HL-60 (cell line): ENCODE results near the gene TBC1D1.

Experiments used
- DNase-seq, 2 experiments: peaks; one replicate each; pipeline ENCODE4 v3.0.0-alpha.2; 2010 to 2020; ENCODE audit warnings: low read depth in 1 of 2, low spot score in 1 of 2
- H3K27ac ChIP-seq: fragments of 250-450 bp; sonication (Bioruptor Pico); replicated peaks from 2 replicates; pipeline ENCODE4 v1.5.1; 2020; ENCODE audit warnings: mild to moderate bottlenecking, moderate library complexity
- H3K27me3 ChIP-seq: fragments of 250-450 bp; sonication (Bioruptor Pico); 2 replicates; pipeline ENCODE4 v1.5.1; 2021; ENCODE audit warnings: mild to moderate bottlenecking, moderate library complexity; ENCODE audit not compliant: insufficient read depth, poor library complexity, severe bottlenecking
- H3K4me3 ChIP-seq: replicated peaks from 2 replicates; pipeline ENCODE4 v1.5.1; 2011; ENCODE audit warnings: mild to moderate bottlenecking, control low read depth, low read length; ENCODE audit not compliant: insufficient read depth
- GABPA ChIP-seq: IDR thresholded peaks from 2 replicates; pipeline ENCODE4 v1.6.1; 2012; ENCODE audit warnings: low read depth
- POLR2AphosphoS5 ChIP-seq: IDR thresholded peaks from 2 replicates; pipeline ENCODE4 v1.6.1; 2012; ENCODE audit warnings: low read depth
- SPI1 ChIP-seq: IDR thresholded peaks from 2 replicates; pipeline ENCODE4 v1.6.1; 2012; ENCODE audit warnings: low read depth, mild to moderate bottlenecking, borderline replicate concordance
- TF ChIP-seq, protein P1 (sequence below): IDR thresholded peaks from 2 replicates; pipeline ENCODE4 v1.6.1; 2012; ENCODE audit warnings: low read depth; ENCODE audit not compliant: insufficient replicate concordance
- TF ChIP-seq, protein P2 (sequence below): IDR thresholded peaks from one replicate; pipeline ENCODE4 v1.5.1; 2011; ENCODE audit warnings: low read length, control low read depth, inconsistent platforms; ENCODE audit not compliant: insufficient read depth

The TBC1D1 gene

DNA sequence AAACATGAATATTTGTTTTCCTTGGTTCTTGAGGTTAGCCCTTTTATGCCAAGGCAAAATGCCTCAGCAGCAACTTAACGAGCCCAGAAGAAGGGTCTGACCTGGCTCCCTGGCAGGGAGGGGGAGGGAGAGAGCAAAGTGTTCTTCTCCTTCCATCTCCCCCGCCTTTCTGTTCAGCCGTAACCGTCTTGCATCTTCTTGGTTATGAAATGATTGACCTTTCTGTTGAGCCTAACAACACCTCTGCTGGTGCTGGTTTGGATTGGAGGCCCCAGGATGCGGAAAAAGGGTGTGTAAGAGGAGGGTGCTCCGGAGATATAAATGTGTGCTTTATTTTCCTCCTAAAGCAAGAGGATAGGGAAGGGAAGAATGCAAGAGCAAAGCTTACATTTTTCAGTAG lies 114.0 kb downstream of the TBC1D1 start:
- TF ChIP-seq, protein P1, sequence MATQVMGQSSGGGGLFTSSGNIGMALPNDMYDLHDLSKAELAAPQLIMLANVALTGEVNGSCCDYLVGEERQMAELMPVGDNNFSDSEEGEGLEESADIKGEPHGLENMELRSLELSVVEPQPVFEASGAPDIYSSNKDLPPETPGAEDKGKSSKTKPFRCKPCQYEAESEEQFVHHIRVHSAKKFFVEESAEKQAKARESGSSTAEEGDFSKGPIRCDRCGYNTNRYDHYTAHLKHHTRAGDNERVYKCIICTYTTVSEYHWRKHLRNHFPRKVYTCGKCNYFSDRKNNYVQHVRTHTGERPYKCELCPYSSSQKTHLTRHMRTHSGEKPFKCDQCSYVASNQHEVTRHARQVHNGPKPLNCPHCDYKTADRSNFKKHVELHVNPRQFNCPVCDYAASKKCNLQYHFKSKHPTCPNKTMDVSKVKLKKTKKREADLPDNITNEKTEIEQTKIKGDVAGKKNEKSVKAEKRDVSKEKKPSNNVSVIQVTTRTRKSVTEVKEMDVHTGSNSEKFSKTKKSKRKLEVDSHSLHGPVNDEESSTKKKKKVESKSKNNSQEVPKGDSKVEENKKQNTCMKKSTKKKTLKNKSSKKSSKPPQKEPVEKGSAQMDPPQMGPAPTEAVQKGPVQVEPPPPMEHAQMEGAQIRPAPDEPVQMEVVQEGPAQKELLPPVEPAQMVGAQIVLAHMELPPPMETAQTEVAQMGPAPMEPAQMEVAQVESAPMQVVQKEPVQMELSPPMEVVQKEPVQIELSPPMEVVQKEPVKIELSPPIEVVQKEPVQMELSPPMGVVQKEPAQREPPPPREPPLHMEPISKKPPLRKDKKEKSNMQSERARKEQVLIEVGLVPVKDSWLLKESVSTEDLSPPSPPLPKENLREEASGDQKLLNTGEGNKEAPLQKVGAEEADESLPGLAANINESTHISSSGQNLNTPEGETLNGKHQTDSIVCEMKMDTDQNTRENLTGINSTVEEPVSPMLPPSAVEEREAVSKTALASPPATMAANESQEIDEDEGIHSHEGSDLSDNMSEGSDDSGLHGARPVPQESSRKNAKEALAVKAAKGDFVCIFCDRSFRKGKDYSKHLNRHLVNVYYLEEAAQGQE: no peak
- TF ChIP-seq, protein P2, sequence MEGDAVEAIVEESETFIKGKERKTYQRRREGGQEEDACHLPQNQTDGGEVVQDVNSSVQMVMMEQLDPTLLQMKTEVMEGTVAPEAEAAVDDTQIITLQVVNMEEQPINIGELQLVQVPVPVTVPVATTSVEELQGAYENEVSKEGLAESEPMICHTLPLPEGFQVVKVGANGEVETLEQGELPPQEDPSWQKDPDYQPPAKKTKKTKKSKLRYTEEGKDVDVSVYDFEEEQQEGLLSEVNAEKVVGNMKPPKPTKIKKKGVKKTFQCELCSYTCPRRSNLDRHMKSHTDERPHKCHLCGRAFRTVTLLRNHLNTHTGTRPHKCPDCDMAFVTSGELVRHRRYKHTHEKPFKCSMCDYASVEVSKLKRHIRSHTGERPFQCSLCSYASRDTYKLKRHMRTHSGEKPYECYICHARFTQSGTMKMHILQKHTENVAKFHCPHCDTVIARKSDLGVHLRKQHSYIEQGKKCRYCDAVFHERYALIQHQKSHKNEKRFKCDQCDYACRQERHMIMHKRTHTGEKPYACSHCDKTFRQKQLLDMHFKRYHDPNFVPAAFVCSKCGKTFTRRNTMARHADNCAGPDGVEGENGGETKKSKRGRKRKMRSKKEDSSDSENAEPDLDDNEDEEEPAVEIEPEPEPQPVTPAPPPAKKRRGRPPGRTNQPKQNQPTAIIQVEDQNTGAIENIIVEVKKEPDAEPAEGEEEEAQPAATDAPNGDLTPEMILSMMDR: no peak
- TF ChIP-seq GABPA (no peak), SPI1 (no peak), POLR2AphosphoS5 (no peak)
- Histone ChIP-seq H3K27me3 (no peaks in the 10 kb centered on the region), H3K4me3 (no peak overlapping the region), H3K27ac (peak overlapping the region; percentile 33)
- DNase-seq: peak; percentile 14 to 41

DNA sequence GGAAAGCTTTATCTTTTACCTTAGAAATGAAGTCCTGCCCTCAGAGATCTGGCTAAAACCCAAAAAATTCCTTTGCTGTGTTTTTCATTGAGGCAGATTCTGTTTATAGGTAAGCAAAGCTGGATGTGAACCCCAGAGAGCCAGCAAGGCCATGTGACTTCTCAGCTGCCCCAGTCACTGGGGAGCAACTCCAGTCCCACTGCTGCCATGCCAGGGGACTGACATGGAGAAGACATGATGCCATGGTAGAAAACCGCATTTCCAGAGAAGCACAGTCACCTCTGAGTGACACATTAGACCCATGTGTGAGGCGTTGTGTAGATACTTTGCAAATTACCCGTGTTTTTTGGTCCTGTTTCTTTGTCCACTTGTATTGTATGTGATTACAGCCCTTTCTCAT lies 114.8 kb downstream of the TBC1D1 start:
- TF ChIP-seq, protein P2: no peak
- no peak for TF ChIP-seq SPI1
- TF ChIP-seq GABPA: no peak
- TF ChIP-seq, protein P1: no peak
- TF ChIP-seq POLR2AphosphoS5: no peak
- Histone ChIP-seq H3K27ac (peak overlapping the region; percentile 33), H3K27me3 (no peaks in the 10 kb centered on the region), H3K4me3 (no peak overlapping the region)
- no peak for DNase-seq

DNA sequence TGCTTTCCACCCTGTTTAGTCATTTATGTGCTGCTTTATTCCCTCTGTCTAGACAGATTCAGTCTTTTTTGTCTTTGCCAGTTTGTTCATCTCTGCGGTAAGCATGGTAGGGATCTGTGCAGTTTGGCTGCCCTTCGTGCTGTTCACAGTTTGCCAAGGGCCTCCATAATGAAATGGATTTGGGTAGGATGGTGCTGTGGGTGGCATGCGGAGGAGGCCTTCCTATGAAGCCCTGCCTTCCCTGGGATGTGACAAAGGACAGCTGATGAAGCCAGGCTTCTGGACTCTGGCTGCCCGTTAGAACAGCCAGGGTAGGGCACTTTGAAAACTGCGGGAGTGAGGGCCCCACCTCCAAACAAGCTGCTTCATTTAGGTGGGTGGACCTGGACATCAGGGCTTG lies 116.8 kb downstream of the TBC1D1 start:
- H3K27me3 ChIP-seq: no peaks in the 10 kb centered on the region
- TF ChIP-seq POLR2AphosphoS5: no peak
- no peak for TF ChIP-seq SPI1
- TF ChIP-seq, protein P1: no peak
- TF ChIP-seq, protein P2: no peak
- no peak for TF ChIP-seq GABPA

More for the DNA sequence above, 116.8 kb downstream of the TBC1D1 start:
- Histone ChIP-seq H3K27ac (no peak overlapping the region), H3K4me3 (no peak overlapping the region)
- DNase-seq: no peak
